ENCODE measurements around the gene DLL1.
A peak's percentile ranks its signal among the peaks of the same experiment; 100 is the strongest.
"Not testable (repeated sequence)": the region's sequence is repeated elsewhere in the genome, so short reads cannot be mapped to it uniquely, and the experiment has no call there.

Gene DLL1

GRCh38 chr6:170290296-170291128 lies at the start of gene DLL1:
Gene DLL1 (minus strand): TSS chr6:170291078. CDS start chr6:170290139, 939 bp downstream.
- no peak for DNase-seq (ENCODE audit: low read depth)
- TF ChIP-seq CTCF (conservative IDR thresholded peaks at IDR 0.05; ENCODE audit: control insufficient read depth, insufficient read depth, low read depth, low read length), result no peak

GRCh38 chr6:170335199-170335598 lies 44.3 kb upstream of the DLL1 start:
- DNase-seq (ENCODE audit: low read depth); H3K4me3 ChIP-seq (ENCODE audit: control insufficient read depth, low read depth, low read length): not testable (repeated sequence)

More at GRCh38 chr6:170290296-170291128, at the start of gene DLL1:
- peak within 1 kb of the TSS; percentile 55 for H3K4me3 ChIP-seq (ENCODE audit: control insufficient read depth, low read depth, low read length)

GRCh38 chr6:170329321-170329720 lies 38.4 kb upstream of the DLL1 start:
- no peak overlapping the region for H3K4me3 ChIP-seq (ENCODE audit: control insufficient read depth, low read depth, low read length)
- TF ChIP-seq CTCF (conservative IDR thresholded peaks at IDR 0.05; ENCODE audit: control insufficient read depth, insufficient read depth, low read depth, low read length), result no peak
- DNase-seq (ENCODE audit: low read depth), result no peak

GRCh38 chr6:170317718-170318117 lies 26.8 kb upstream of the DLL1 start:
- H3K4me3 ChIP-seq (ENCODE audit: control insufficient read depth, low read depth, low read length), result no peak overlapping the region
- TF ChIP-seq CTCF (conservative IDR thresholded peaks at IDR 0.05; ENCODE audit: control insufficient read depth, insufficient read depth, low read depth, low read length), result no peak
- DNase-seq (ENCODE audit: low read depth), result no peak

- no peak overlapping the region for H3K4me3 ChIP-seq (ENCODE audit: control insufficient read depth, low read depth, low read length)
- no peak for TF ChIP-seq CTCF (conservative IDR thresholded peaks at IDR 0.05; ENCODE audit: control insufficient read depth, insufficient read depth, low read depth, low read length)
- DNase-seq (ENCODE audit: low read depth), result no peak
Measured at GRCh38 chr6:170317076-170317475, 26.2 kb upstream of the DLL1 start.

GRCh38 chr6:170316071-170316470 lies 25.2 kb upstream of the DLL1 start:
- no peak for DNase-seq (ENCODE audit: low read depth)
- no peak overlapping the region for H3K4me3 ChIP-seq (ENCODE audit: control insufficient read depth, low read depth, low read length)
- TF ChIP-seq CTCF (conservative IDR thresholded peaks at IDR 0.05; ENCODE audit: control insufficient read depth, insufficient read depth, low read depth, low read length), result no peak

GRCh38 chr6:170314983-170315382 lies 24.1 kb upstream of the DLL1 start:
- no peak for TF ChIP-seq CTCF (conservative IDR thresholded peaks at IDR 0.05; ENCODE audit: control insufficient read depth, insufficient read depth, low read depth, low read length)
- DNase-seq (ENCODE audit: low read depth), result no peak
- H3K4me3 ChIP-seq (ENCODE audit: control insufficient read depth, low read depth, low read length), result no peak overlapping the region
